GM23338 (cell line): Measurements from ENCODE around the gene TRAPPC2. TPM values are rescaled to one million over a fixed set of nuclear protein-coding genes. Genes with fewer than 3 reads are reported as not detected.

ENCODE experiments used
- ATAC-seq: fragments of 200-7000 bp; cut with Tn5 transposase; 3 replicates; pipeline ENCODE4 v1.9.1; 2020
- DNase-seq: peaks from one replicate; pipeline ENCODE4 v3.0.0-alpha.2; 2015; ENCODE audit warnings: low spot score
- H2AFZ ChIP-seq: fragments of 200-600 bp; sonication (generic); 2 replicates; pipeline ENCODE4 v1.8.0; 2016; ENCODE audit warnings: antibody characterized with exemption, mild to moderate bottlenecking, moderate library complexity
- H3F3A ChIP-seq: fragments of 200-600 bp; sonication (generic); replicated peaks from 2 replicates; pipeline ENCODE4 v1.8.0; 2017; ENCODE audit warnings: antibody characterized with exemption, mixed run types, low read depth
- H3K27ac ChIP-seq: fragments of 200-600 bp; sonication (generic); 2 replicates; pipeline ENCODE4 v1.6.1; 2016; ENCODE audit warnings: low read depth
- H3K27me3 ChIP-seq: fragments of 200-600 bp; sonication (generic); 2 replicates; pipeline ENCODE4 v1.8.0; 2016; ENCODE audit warnings: mild to moderate bottlenecking, mixed run types, moderate library complexity; ENCODE audit not compliant: insufficient read depth
- H3K36me3 ChIP-seq: fragments of 200-600 bp; sonication (generic); 2 replicates; pipeline ENCODE4 v1.8.0; 2016; ENCODE audit warnings: mild to moderate bottlenecking; ENCODE audit not compliant: insufficient read depth
- H3K4me1 ChIP-seq: fragments of 200-600 bp; sonication (generic); 2 replicates; pipeline ENCODE4 v1.8.0; 2016; ENCODE audit warnings: mild to moderate bottlenecking, moderate library complexity; ENCODE audit not compliant: insufficient read depth
- H3K4me2 ChIP-seq: fragments of 200-600 bp; sonication (generic); 2 replicates; pipeline ENCODE4 v1.7.1; 2017; ENCODE audit warnings: mixed run types
- H3K4me3 ChIP-seq: fragments of 200-600 bp; sonication (generic); 2 replicates; pipeline ENCODE4 v1.6.1; 2016; ENCODE audit warnings: mixed run types
- H3K79me2 ChIP-seq: fragments of 200-600 bp; sonication (generic); replicated peaks from 2 replicates; pipeline ENCODE4 v1.8.0; 2017; ENCODE audit warnings: mild to moderate bottlenecking; ENCODE audit not compliant: insufficient read depth
- H3K9me2 ChIP-seq: fragments of 200-600 bp; sonication (generic); 2 replicates; pipeline ENCODE4 v1.8.0; 2017; ENCODE audit not compliant: insufficient read depth
- H4K20me1 ChIP-seq: fragments of 200-600 bp; sonication (generic); replicated peaks from 2 replicates; pipeline ENCODE4 v1.8.0; 2017; ENCODE audit warnings: mild to moderate bottlenecking; ENCODE audit not compliant: insufficient read depth
- H3K27ac Mint-ChIP-seq: 2 replicates; pipeline ENCODE4 v1.8.0; 2020; ENCODE audit warnings: inconsistent platforms, mild to moderate bottlenecking, moderate library complexity, mixed read lengths
- H3K27me3 Mint-ChIP-seq: 3 replicates; pipeline ENCODE4 v1.8.0; 2022; ENCODE audit warnings: low read depth, mild to moderate bottlenecking, moderate library complexity, mixed read lengths, inconsistent platforms; ENCODE audit not compliant: insufficient read depth, poor library complexity
- H3K36me3 Mint-ChIP-seq: 3 replicates; pipeline ENCODE4 v1.8.0; 2021; ENCODE audit warnings: low read depth, mild to moderate bottlenecking, inconsistent platforms, moderate library complexity, mixed read lengths
- H3K4me1 Mint-ChIP-seq: 3 replicates; pipeline ENCODE4 v1.8.0; 2020; ENCODE audit warnings: mild to moderate bottlenecking, inconsistent platforms, mixed read lengths
- H3K4me3 Mint-ChIP-seq: 3 replicates; pipeline ENCODE4 v1.8.0; 2021; ENCODE audit warnings: moderate library complexity, mild to moderate bottlenecking, inconsistent platforms, mixed read lengths
- H3K9me3 Mint-ChIP-seq: 3 replicates; pipeline ENCODE4 v1.8.0; 2020; ENCODE audit warnings: moderate library complexity, mild to moderate bottlenecking, inconsistent platforms, mixed read lengths
- CREB1 ChIP-seq: fragments of 250-450 bp; sonication (Bioruptor Pico); IDR thresholded peaks from 2 replicates; pipeline ENCODE4 v1.5.0; 2020; ENCODE audit warnings: low read depth, mild to moderate bottlenecking, moderate library complexity
- EZH2 ChIP-seq: fragments of 200-600 bp; sonication (generic); IDR thresholded peaks from one replicate; pipeline ENCODE4 v1.8.0; 2017; ENCODE audit warnings: antibody characterized with exemption, mild to moderate bottlenecking, low read depth; ENCODE audit not compliant: unreplicated experiment
- EZH2phosphoT487 ChIP-seq: fragments of 200-600 bp; sonication (generic); IDR thresholded peaks from one replicate; pipeline ENCODE4 v1.8.1; 2018; ENCODE audit warnings: antibody characterized with exemption; ENCODE audit not compliant: unreplicated experiment
- POLR2AphosphoS5 ChIP-seq: IDR thresholded peaks from 2 replicates; pipeline ENCODE4 v1.6.1; 2016; ENCODE audit warnings: antibody characterized with exemption, low read depth
- STAT1 ChIP-seq: IDR thresholded peaks from one replicate; pipeline ENCODE4 v1.6.1; 2016; ENCODE audit warnings: antibody characterized with exemption; ENCODE audit not compliant: unreplicated experiment
- ZNF331 ChIP-seq: fragments of 250-450 bp; sonication (Bioruptor Pico); IDR thresholded peaks from 2 replicates; pipeline ENCODE4 v1.5.0; 2020; ENCODE audit warnings: low read depth, mild to moderate bottlenecking, moderate library complexity
- polyA plus RNA-seq: library from polyadenylated mRNA; unstranded; fragments of >200 nt; fragmentation: Nextera tagmentation; extraction: Ambion mirVana; gene quantifications from 2 replicates; pipeline ENCODE4 v1.2.1, GENCODE V29; 2016
- total RNA-seq: library from RNA; depleted of rRNA; stranded (reverse); fragments of >200 nt; shearing (Covaris generic); gene quantifications from 2 replicates; pipeline ENCODE4 v1.2.3, GENCODE V29; 2014
- TF ChIP-seq, protein P1 (sequence below): IDR thresholded peaks from 2 replicates; pipeline ENCODE4 v1.6.1; 2016; ENCODE audit warnings: antibody characterized with exemption
- TF ChIP-seq, protein P2 (sequence below): IDR thresholded peaks from one replicate; pipeline ENCODE4 v1.6.1; 2018; ENCODE audit warnings: antibody characterized with exemption; ENCODE audit not compliant: unreplicated experiment
- TF ChIP-seq, protein P3 (sequence below): fragments of 250-450 bp; sonication (Bioruptor Pico); IDR thresholded peaks from 2 replicates; pipeline ENCODE4 v1.5.0; 2020; ENCODE audit warnings: mild to moderate bottlenecking, moderate library complexity

TRAPPC2 gene
- total and polyA plus RNA-seq, 2 experiments from 2014 or later, result 11.7 to 14.6 TPM

DNA sequence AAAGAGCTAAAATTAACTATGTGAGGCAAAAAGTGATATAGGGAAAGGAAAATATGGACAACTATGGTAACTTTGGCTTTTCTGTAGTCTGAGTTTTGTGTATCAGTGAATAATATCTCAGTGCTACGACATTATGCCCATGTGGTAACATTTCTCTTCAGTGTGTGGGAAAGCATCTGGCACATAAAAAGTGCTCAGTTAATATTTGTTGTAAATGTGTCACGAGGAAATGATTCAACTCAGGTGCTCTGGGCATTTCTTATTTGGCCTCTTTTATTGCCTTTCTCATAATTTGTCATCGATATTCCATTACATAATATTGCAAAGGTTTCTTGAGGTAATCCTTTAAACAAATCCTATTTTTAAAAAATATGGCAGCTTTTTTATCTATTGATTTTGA lies 17.7 kb upstream of the TRAPPC2 start:
- Mint-ChIP-seq H3K4me1 (peaks cover 9% of the 10 kb centered on the region; the same call in 2 of the 3 replicates), H3K4me3 (no peak overlapping the region), H3K9me3 (no peaks in the 10 kb centered on the region), H3K36me3 (peaks cover 54% of the 10 kb centered on the region), H3K27ac (no peak overlapping the region), H3K27me3 (no peaks in the 10 kb centered on the region)
- Histone ChIP-seq H3K27ac (no peak overlapping the region), H3K9me2 (no peaks in the 10 kb centered on the region), H3K4me2 (no peak overlapping the region), H3K4me1 (0 out of 2 replicates have a peak, but pooled peaks cover 5% of the 10 kb centered on the region), H3K27me3 (no peaks in the 10 kb centered on the region), H2AFZ (no peak overlapping the region), H3K36me3 (0 out of 2 replicates have a peak, but pooled peaks cover 7% of the 10 kb centered on the region), H3F3A (no peaks in the 10 kb centered on the region), H4K20me1 (no peaks in the 10 kb centered on the region), H3K4me3 (no peak overlapping the region), H3K79me2 (no peaks in the 10 kb centered on the region)
- no peak for ATAC-seq
- DNase-seq, result no peak
- TF ChIP-seq STAT1 (no peak), EZH2 (no peak), POLR2AphosphoS5 (no peak), CREB1 (CRISPR knock-in tag) (no peak), EZH2phosphoT487 (no peak), ZNF331 (CRISPR knock-in tag) (no peak)
- TF ChIP-seq, protein P1, sequence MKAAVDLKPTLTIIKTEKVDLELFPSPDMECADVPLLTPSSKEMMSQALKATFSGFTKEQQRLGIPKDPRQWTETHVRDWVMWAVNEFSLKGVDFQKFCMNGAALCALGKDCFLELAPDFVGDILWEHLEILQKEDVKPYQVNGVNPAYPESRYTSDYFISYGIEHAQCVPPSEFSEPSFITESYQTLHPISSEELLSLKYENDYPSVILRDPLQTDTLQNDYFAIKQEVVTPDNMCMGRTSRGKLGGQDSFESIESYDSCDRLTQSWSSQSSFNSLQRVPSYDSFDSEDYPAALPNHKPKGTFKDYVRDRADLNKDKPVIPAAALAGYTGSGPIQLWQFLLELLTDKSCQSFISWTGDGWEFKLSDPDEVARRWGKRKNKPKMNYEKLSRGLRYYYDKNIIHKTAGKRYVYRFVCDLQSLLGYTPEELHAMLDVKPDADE, result no peak
- TF ChIP-seq, protein P2, sequence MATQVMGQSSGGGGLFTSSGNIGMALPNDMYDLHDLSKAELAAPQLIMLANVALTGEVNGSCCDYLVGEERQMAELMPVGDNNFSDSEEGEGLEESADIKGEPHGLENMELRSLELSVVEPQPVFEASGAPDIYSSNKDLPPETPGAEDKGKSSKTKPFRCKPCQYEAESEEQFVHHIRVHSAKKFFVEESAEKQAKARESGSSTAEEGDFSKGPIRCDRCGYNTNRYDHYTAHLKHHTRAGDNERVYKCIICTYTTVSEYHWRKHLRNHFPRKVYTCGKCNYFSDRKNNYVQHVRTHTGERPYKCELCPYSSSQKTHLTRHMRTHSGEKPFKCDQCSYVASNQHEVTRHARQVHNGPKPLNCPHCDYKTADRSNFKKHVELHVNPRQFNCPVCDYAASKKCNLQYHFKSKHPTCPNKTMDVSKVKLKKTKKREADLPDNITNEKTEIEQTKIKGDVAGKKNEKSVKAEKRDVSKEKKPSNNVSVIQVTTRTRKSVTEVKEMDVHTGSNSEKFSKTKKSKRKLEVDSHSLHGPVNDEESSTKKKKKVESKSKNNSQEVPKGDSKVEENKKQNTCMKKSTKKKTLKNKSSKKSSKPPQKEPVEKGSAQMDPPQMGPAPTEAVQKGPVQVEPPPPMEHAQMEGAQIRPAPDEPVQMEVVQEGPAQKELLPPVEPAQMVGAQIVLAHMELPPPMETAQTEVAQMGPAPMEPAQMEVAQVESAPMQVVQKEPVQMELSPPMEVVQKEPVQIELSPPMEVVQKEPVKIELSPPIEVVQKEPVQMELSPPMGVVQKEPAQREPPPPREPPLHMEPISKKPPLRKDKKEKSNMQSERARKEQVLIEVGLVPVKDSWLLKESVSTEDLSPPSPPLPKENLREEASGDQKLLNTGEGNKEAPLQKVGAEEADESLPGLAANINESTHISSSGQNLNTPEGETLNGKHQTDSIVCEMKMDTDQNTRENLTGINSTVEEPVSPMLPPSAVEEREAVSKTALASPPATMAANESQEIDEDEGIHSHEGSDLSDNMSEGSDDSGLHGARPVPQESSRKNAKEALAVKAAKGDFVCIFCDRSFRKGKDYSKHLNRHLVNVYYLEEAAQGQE, result no peak
- TF ChIP-seq, protein P3, sequence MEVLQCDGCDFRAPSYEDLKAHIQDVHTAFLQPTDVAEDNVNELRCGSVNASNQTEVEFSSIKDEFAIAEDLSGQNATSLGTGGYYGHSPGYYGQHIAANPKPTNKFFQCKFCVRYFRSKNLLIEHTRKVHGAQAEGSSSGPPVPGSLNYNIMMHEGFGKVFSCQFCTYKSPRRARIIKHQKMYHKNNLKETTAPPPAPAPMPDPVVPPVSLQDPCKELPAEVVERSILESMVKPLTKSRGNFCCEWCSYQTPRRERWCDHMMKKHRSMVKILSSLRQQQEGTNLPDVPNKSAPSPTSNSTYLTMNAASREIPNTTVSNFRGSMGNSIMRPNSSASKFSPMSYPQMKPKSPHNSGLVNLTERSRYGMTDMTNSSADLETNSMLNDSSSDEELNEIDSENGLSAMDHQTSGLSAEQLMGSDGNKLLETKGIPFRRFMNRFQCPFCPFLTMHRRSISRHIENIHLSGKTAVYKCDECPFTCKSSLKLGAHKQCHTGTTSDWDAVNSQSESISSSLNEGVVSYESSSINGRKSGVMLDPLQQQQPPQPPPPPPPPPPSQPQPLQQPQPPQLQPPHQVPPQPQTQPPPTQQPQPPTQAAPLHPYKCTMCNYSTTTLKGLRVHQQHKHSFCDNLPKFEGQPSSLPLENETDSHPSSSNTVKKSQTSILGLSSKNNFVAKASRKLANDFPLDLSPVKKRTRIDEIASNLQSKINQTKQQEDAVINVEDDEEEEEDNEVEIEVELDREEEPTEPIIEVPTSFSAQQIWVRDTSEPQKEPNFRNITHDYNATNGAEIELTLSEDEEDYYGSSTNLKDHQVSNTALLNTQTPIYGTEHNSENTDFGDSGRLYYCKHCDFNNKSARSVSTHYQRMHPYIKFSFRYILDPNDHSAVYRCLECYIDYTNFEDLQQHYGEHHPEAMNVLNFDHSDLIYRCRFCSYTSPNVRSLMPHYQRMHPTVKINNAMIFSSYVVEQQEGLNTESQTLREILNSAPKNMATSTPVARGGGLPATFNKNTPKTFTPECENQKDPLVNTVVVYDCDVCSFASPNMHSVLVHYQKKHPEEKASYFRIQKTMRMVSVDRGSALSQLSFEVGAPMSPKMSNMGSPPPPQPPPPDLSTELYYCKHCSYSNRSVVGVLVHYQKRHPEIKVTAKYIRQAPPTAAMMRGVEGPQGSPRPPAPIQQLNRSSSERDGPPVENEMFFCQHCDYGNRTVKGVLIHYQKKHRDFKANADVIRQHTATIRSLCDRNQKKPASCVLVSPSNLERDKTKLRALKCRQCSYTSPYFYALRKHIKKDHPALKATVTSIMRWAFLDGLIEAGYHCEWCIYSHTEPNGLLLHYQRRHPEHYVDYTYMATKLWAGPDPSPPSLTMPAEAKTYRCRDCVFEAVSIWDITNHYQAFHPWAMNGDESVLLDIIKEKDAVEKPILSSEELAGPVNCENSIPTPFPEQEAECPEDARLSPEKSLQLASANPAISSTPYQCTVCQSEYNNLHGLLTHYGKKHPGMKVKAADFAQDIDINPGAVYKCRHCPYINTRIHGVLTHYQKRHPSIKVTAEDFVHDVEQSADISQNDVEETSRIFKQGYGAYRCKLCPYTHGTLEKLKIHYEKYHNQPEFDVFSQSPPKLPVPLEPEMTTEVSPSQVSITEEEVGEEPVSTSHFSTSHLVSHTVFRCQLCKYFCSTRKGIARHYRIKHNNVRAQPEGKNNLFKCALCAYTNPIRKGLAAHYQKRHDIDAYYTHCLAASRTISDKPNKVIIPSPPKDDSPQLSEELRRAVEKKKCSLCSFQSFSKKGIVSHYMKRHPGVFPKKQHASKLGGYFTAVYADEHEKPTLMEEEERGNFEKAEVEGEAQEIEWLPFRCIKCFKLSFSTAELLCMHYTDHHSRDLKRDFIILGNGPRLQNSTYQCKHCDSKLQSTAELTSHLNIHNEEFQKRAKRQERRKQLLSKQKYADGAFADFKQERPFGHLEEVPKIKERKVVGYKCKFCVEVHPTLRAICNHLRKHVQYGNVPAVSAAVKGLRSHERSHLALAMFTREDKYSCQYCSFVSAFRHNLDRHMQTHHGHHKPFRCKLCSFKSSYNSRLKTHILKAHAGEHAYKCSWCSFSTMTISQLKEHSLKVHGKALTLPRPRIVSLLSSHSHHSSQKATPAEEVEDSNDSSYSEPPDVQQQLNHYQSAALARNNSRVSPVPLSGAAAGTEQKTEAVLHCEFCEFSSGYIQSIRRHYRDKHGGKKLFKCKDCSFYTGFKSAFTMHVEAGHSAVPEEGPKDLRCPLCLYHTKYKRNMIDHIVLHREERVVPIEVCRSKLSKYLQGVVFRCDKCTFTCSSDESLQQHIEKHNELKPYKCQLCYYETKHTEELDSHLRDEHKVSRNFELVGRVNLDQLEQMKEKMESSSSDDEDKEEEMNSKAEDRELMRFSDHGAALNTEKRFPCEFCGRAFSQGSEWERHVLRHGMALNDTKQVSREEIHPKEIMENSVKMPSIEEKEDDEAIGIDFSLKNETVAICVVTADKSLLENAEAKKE (CRISPR knock-in tag), result no peak
